Anterior cingulate cortex (tissue), 58 donors: ENCODE data around the gene PRDM12.

Source experiments
- DNase-seq, 58 donors: peaks; one replicate each; lab custom pipeline; 2025; lab: John Stamatoyannopoulos, UW

The PRDM12 gene

GRCh38 chr9:130663258-130663976 lies 977 bp upstream of the PRDM12 start:
- DNase-seq: no peak

GRCh38 chr9:130663977-130664250 lies 480 bp upstream of the PRDM12 start:
- DNase-seq: no peak

- no peak for DNase-seq
These were observed 636 bp downstream of the PRDM12 start for GRCh38 chr9:130665029-130665430.

GRCh38 chr9:130665431-130666392 lies 1.3 kb downstream of the PRDM12 start:
- DNase-seq: no peak

- no peak for DNase-seq
These were observed 2.2 kb downstream of the PRDM12 start for GRCh38 chr9:130666393-130667119.

GRCh38 chr9:130667120-130667435 lies 2.7 kb downstream of the PRDM12 start:
- DNase-seq: no peak

- DNase-seq: no peak
These were observed 3.8 kb downstream of the PRDM12 start for GRCh38 chr9:130668196-130668595.

- DNase-seq: no peak
These were observed 4.3 kb downstream of the PRDM12 start for GRCh38 chr9:130668659-130669058.

GRCh38 chr9:130669965-130670364 lies 5.6 kb downstream of the PRDM12 start:
- no peak for DNase-seq

GRCh38 chr9:130670644-130671043 lies 6.2 kb downstream of the PRDM12 start:
- no peak for DNase-seq

GRCh38 chr9:130672466-130672865 lies 8.1 kb downstream of the PRDM12 start:
- DNase-seq: no peak

GRCh38 chr9:130672933-130673615 lies 8.7 kb downstream of the PRDM12 start:
- DNase-seq: no peak

GRCh38 chr9:130675396-130675795 lies 11.0 kb downstream of the PRDM12 start:
- DNase-seq: peak in 4 of 58 donors; percentile 2 to 17 (median 8)

GRCh38 chr9:130677252-130677651 lies 12.9 kb downstream of the PRDM12 start:
- no peak for DNase-seq

GRCh38 chr9:130680836-130681768 lies 16.7 kb downstream of the PRDM12 start:
- DNase-seq: peak in 55 of 58 donors; percentile 5 to 82 (median 51)

GRCh38 chr9:130681769-130682420 lies 17.5 kb downstream of the PRDM12 start:
- peak in 13 of 58 donors; percentile 4 to 59 (median 41) for DNase-seq

GRCh38 chr9:130682421-130683121 lies 18.2 kb downstream of the PRDM12 start:
- DNase-seq: peak in 56 of 58 donors; percentile 22 to 86 (median 62)

GRCh38 chr9:130685104-130685503 lies 20.7 kb downstream of the PRDM12 start:
- no peak for DNase-seq
